ENCODE results near the gene SPRR2F.
"Not testable (repeated sequence)": the region's sequence is repeated elsewhere in the genome, so short reads cannot be mapped to it uniquely, and the experiment has no call there.

The SPRR2F gene

GRCh38 chr1:153119491-153119971 lies 6.2 kb upstream of the SPRR2F start (continued):
- TF ChIP-seq ZNF692 (tag by site-specific recombination; IDR thresholded peaks at IDR 0.05) (no peak), SETDB1 (IDR thresholded peaks at IDR 0.05; ENCODE audit: insufficient read length, low read length) (no peak), ZSCAN23 (tag by site-specific recombination; IDR thresholded peaks at IDR 0.05) (no peak)

- H3K4me3 ChIP-seq (ENCODE audit: low read depth, low read length); H3K27ac ChIP-seq (ENCODE audit: extremely low read depth, low read depth, low read length); POLR2A ChIA-PET; CTCF ChIA-PET; H3K4me1 ChIP-seq (ENCODE audit: control insufficient read depth, insufficient read depth, low read length); H3K9me3 ChIP-seq (ENCODE audit: control insufficient read depth, insufficient read depth, low read depth, low read length); H3K36me3 ChIP-seq (ENCODE audit: control insufficient read depth in 2 of 2, insufficient read depth in 1 of 2, low read length in 2 of 2): not testable (repeated sequence)
These were observed 1.9 kb upstream of the SPRR2F start for GRCh38 chr1:153115264-153115663.

GRCh38 chr1:153112454-153112853 lies 862 bp downstream of the SPRR2F start:
- H3K9me3 ChIP-seq (ENCODE audit: control insufficient read depth, insufficient read depth, low read depth, low read length); H3K36me3 ChIP-seq (ENCODE audit: control insufficient read depth in 2 of 2, insufficient read depth in 1 of 2, low read length in 2 of 2); H3K4me1 ChIP-seq (ENCODE audit: control insufficient read depth, insufficient read depth, low read length); H3K27ac ChIP-seq (ENCODE audit: extremely low read depth, low read depth, low read length); POLR2A ChIA-PET; H3K4me3 ChIP-seq (ENCODE audit: low read depth, low read length): not testable (repeated sequence)
- CTCF ChIA-PET, result interaction anchor here (0.7 kb wide), 1 partner anchor 81 kb away, joined by 3 read pairs; no protein-coding TSS in a partner anchor

GRCh38 chr1:153100245-153100644 lies 13.1 kb downstream of the SPRR2F start:
- H3K36me3 ChIP-seq (ENCODE audit: control insufficient read depth in 2 of 2, insufficient read depth in 1 of 2, low read length in 2 of 2), result no peaks in the 10 kb centered on the region
- no peak overlapping the region for H3K27ac ChIP-seq (ENCODE audit: extremely low read depth, low read depth, low read length)
- no peak overlapping the region for H3K4me3 ChIP-seq (ENCODE audit: low read depth, low read length)
- TF ChIP-seq ZNF155 (tag by site-specific recombination; IDR thresholded peaks at IDR 0.05) (no peak), KLF9 (tag by site-specific recombination; IDR thresholded peaks at IDR 0.05; ENCODE audit: low read depth) (no peak), ZNF184 (tag by site-specific recombination; IDR thresholded peaks at IDR 0.05) (no peak), ZNF626 (tag by site-specific recombination; IDR thresholded peaks at IDR 0.05) (no peak), KLF17 (tag by site-specific recombination; IDR thresholded peaks at IDR 0.05) (no peak), ZNF48 (tag by site-specific recombination; IDR thresholded peaks at IDR 0.05) (no peak), BCL11A (tag by site-specific recombination; IDR thresholded peaks at IDR 0.05; ENCODE audit: low read depth) (no peak), ZNF837 (tag by site-specific recombination; IDR thresholded peaks at IDR 0.05) (no peak), ZNF133 (tag by site-specific recombination; IDR thresholded peaks at IDR 0.05) (no peak), ZNF830 (tag by site-specific recombination; IDR thresholded peaks at IDR 0.05; ENCODE audit: low read depth) (no peak), PATZ1 (tag by site-specific recombination; IDR thresholded peaks at IDR 0.05) (no peak)
- POLR2A ChIA-PET, result no interaction called here
- no peaks in the 10 kb centered on the region for H3K9me3 ChIP-seq (ENCODE audit: control insufficient read depth, insufficient read depth, low read depth, low read length)
- CTCF ChIA-PET, result no interaction called here
- H3K4me1 ChIP-seq (ENCODE audit: control insufficient read depth, insufficient read depth, low read length), result no peaks in the 10 kb centered on the region
